OCI-LY1 (cell line): ENCODE results near the gene TK2.

Experiments used
- H2AFZ ChIP-seq: fragments of 200-600 bp; sonication (generic), shearing (Covaris generic); 2 replicates; pipeline ENCODE4 v1.6.0; 2014; ENCODE audit warnings: antibody characterized with exemption, mild to moderate bottlenecking, low read length
- H3F3A ChIP-seq: fragments of 200-600 bp; sonication (generic), shearing (Covaris generic); 2 replicates; pipeline ENCODE4 v1.6.0; 2014; ENCODE audit warnings: mild to moderate bottlenecking, antibody characterized with exemption, low read length, moderate library complexity; ENCODE audit not compliant: insufficient read depth
- H3K27ac ChIP-seq: fragments of 200-600 bp; sonication (generic); 2 replicates; pipeline ENCODE4 v1.5.1; 2014; ENCODE audit warnings: low read length, mixed run types, mild to moderate bottlenecking, low read depth; ENCODE audit not compliant: poor library complexity, severe bottlenecking
- H3K27me3 ChIP-seq: fragments of 200-600 bp; sonication (generic); 2 replicates; pipeline ENCODE4 v1.6.0; 2014; ENCODE audit warnings: antibody characterized with exemption, mild to moderate bottlenecking, low read length, moderate library complexity; ENCODE audit not compliant: insufficient read depth
- H3K36me3 ChIP-seq: fragments of 200-600 bp; sonication (generic); 2 replicates; pipeline ENCODE4 v1.6.1; 2014; ENCODE audit warnings: mild to moderate bottlenecking, antibody characterized with exemption, low read length, moderate library complexity, mixed read lengths; ENCODE audit not compliant: insufficient read depth
- H3K4me1 ChIP-seq: fragments of 200-600 bp; sonication (generic); 2 replicates; pipeline ENCODE4 v1.5.1; 2014; ENCODE audit warnings: mild to moderate bottlenecking, low read length, moderate library complexity; ENCODE audit not compliant: insufficient read depth, severe bottlenecking
- H3K4me2 ChIP-seq: fragments of 200-600 bp; sonication (generic), shearing (Covaris generic); 2 replicates; pipeline ENCODE4 v1.6.1; 2014; ENCODE audit warnings: low read length
- H3K4me3 ChIP-seq: fragments of 200-600 bp; sonication (generic); 2 replicates; pipeline ENCODE4 v1.5.1; 2014; ENCODE audit warnings: low read length, low read depth, mild to moderate bottlenecking, mixed read lengths; ENCODE audit not compliant: poor library complexity, severe bottlenecking
- H3K79me2 ChIP-seq: fragments of 200-600 bp; shearing (Covaris generic); 2 replicates; pipeline ENCODE4 v1.6.1; 2016; ENCODE audit warnings: mixed run types, low read length, mixed read lengths; ENCODE audit not compliant: insufficient read depth
- H3K9ac ChIP-seq: fragments of 200-600 bp; sonication (generic), shearing (Covaris generic); 2 replicates; pipeline ENCODE4 v1.6.1; 2014; ENCODE audit warnings: mild to moderate bottlenecking, low read length, mixed read lengths
- H3K9me2 ChIP-seq: fragments of 200-600 bp; sonication (generic), shearing (Covaris generic); 2 replicates; pipeline ENCODE4 v1.6.1; 2014; ENCODE audit warnings: low read depth, mild to moderate bottlenecking, low read length, mixed read lengths
- H3K9me3 ChIP-seq: fragments of 200-600 bp; shearing (Covaris generic); 2 replicates; pipeline ENCODE4 v1.6.1; 2014; ENCODE audit warnings: low read length, mixed read lengths
- H4K20me1 ChIP-seq: fragments of 200-600 bp; sonication (generic), shearing (Covaris generic); 2 replicates; pipeline ENCODE4 v1.6.0; 2016; ENCODE audit warnings: mild to moderate bottlenecking, low read length; ENCODE audit not compliant: insufficient read depth
- EZH2 ChIP-seq: fragments of 200-600 bp; sonication (generic), shearing (Covaris generic); IDR thresholded peaks from 2 replicates; pipeline ENCODE4 v1.8.0; 2017; ENCODE audit warnings: borderline replicate concordance, mixed run types, mild to moderate bottlenecking, antibody characterized with exemption, low read length, moderate library complexity, mixed read lengths
- TF ChIP-seq, protein P1 (sequence below): fragments of 200-600 bp; sonication (generic), shearing (Covaris generic); IDR thresholded peaks from 2 replicates; pipeline ENCODE4 v1.5.1; 2017; ENCODE audit warnings: mild to moderate bottlenecking, antibody characterized with exemption, low read length, moderate library complexity, mixed read lengths

The TK2 gene

DNA sequence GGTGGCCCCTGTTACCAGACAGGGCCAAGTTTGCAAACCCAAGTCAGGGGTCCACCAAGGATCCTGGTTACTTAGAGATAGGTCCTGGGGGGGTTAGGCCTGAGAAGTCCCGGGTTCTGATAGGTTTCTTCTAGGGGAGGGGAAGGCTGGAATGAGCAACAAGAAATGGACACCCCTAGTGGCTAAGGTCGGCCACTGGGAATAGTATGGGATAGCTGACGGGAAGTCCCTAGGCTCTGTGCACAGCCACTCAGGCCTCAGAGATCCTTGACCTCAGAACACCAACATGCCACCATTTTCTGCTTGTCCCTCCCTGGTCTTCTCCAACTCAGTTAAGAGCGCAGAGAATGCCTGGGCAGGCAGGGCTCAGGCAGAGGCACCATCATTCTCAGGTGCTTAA lies 13.4 kb downstream of the TK2 start:
- Histone ChIP-seq H3K27me3 (no peaks in the 10 kb centered on the region), H3K9me3 (no peaks in the 10 kb centered on the region), H3K9me2 (no peaks in the 10 kb centered on the region), H3K4me1 (peaks cover 19% of the 10 kb centered on the region), H3K36me3 (no peaks in the 10 kb centered on the region), H3K79me2 (no peaks in the 10 kb centered on the region), H2AFZ (no peak overlapping the region), H3K4me3 (no peak overlapping the region), H4K20me1 (no peaks in the 10 kb centered on the region), H3F3A (no peaks in the 10 kb centered on the region), H3K27ac (no peak overlapping the region), H3K9ac (no peak overlapping the region), H3K4me2 (no peak overlapping the region)
- TF ChIP-seq, protein P1, sequence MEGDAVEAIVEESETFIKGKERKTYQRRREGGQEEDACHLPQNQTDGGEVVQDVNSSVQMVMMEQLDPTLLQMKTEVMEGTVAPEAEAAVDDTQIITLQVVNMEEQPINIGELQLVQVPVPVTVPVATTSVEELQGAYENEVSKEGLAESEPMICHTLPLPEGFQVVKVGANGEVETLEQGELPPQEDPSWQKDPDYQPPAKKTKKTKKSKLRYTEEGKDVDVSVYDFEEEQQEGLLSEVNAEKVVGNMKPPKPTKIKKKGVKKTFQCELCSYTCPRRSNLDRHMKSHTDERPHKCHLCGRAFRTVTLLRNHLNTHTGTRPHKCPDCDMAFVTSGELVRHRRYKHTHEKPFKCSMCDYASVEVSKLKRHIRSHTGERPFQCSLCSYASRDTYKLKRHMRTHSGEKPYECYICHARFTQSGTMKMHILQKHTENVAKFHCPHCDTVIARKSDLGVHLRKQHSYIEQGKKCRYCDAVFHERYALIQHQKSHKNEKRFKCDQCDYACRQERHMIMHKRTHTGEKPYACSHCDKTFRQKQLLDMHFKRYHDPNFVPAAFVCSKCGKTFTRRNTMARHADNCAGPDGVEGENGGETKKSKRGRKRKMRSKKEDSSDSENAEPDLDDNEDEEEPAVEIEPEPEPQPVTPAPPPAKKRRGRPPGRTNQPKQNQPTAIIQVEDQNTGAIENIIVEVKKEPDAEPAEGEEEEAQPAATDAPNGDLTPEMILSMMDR, result no peak
- no peak for TF ChIP-seq EZH2

- Histone ChIP-seq H3K9ac (no peak overlapping the region), H3K27ac (no peak overlapping the region), H2AFZ (no peak overlapping the region), H4K20me1 (no peaks in the 10 kb centered on the region), H3K36me3 (no peaks in the 10 kb centered on the region), H3K79me2 (no peaks in the 10 kb centered on the region), H3K4me1 (peaks cover 5% of the 10 kb centered on the region), H3K9me3 (no peaks in the 10 kb centered on the region), H3K4me2 (no peak overlapping the region), H3K27me3 (no peaks in the 10 kb centered on the region), H3K4me3 (no peak overlapping the region), H3K9me2 (no peaks in the 10 kb centered on the region), H3F3A (no peaks in the 10 kb centered on the region)
- TF ChIP-seq EZH2, result no peak
- TF ChIP-seq, protein P1, result no peak
Observed at GRCh38 chr16:66534376-66534799, 15.5 kb downstream of the TK2 start.

GRCh38 chr16:66529475-66529874 lies 20.4 kb downstream of the TK2 start:
- H3K36me3 ChIP-seq, result no peaks in the 10 kb centered on the region
- H3K79me2 ChIP-seq, result no peaks in the 10 kb centered on the region
- no peak overlapping the region for H3K9ac ChIP-seq
- no peaks in the 10 kb centered on the region for H3K9me3 ChIP-seq
- H3K4me2 ChIP-seq, result no peak overlapping the region
- H3K4me1 ChIP-seq, result peaks cover 27% of the 10 kb centered on the region
- H3K9me2 ChIP-seq, result no peaks in the 10 kb centered on the region
- H3F3A ChIP-seq, result no peaks in the 10 kb centered on the region
- H3K27me3 ChIP-seq, result no peaks in the 10 kb centered on the region
- no peak overlapping the region for H2AFZ ChIP-seq
- TF ChIP-seq, protein P1, result no peak
- no peak for TF ChIP-seq EZH2
- no peak overlapping the region for H3K4me3 ChIP-seq
- no peaks in the 10 kb centered on the region for H4K20me1 ChIP-seq
- no peak overlapping the region for H3K27ac ChIP-seq
